ENCODE results near the gene RASA3.

Gene RASA3

GRCh38 chr13:113942591-113943103 is 189.8 kb downstream of the RASA3 start:
- no peak overlapping the region for H3K4me2 ChIP-seq (ENCODE audit: low read length)
- H3K4me1 ChIP-seq (ENCODE audit: low read length), result no peaks in the 10 kb centered on the region
- no peak for TF ChIP-seq CTCF (IDR thresholded peaks at IDR 0.05; ENCODE audit: low read depth, low read length)
- TF ChIP-seq EZH2phosphoT487 (IDR thresholded peaks at IDR 0.05; ENCODE audit: low read depth), result no peak
- no peaks in the 10 kb centered on the region for H3K36me3 ChIP-seq (replicated peaks; ENCODE audit: low read depth, low read length)
- H3K9ac ChIP-seq (ENCODE audit: low read length), result no peak overlapping the region
- no peaks in the 10 kb centered on the region for H4K20me1 ChIP-seq (ENCODE audit: insufficient read depth, low read length)
- H3K27me3 ChIP-seq (ENCODE audit: low read depth, low read length), result no peaks in the 10 kb centered on the region
- no peak overlapping the region for H3K27ac ChIP-seq (ENCODE audit: low read length)
- H3K79me2 ChIP-seq (ENCODE audit: low read length), result no peaks in the 10 kb centered on the region
- H3K9me3 ChIP-seq (ENCODE audit: insufficient read depth, low read length), result no peaks in the 10 kb centered on the region
- H3K4me3 ChIP-seq (ENCODE audit: low read length), result no peak overlapping the region
- no peak overlapping the region for H2AFZ ChIP-seq (ENCODE audit: low read depth, low read length)

GRCh38 chr13:113941571-113942191 is 190.7 kb downstream of the RASA3 start:
- no peaks in the 10 kb centered on the region for H3K27me3 ChIP-seq (ENCODE audit: low read depth, low read length)
- TF ChIP-seq CTCF (IDR thresholded peaks at IDR 0.05; ENCODE audit: low read depth, low read length) (no peak), EZH2phosphoT487 (IDR thresholded peaks at IDR 0.05; ENCODE audit: low read depth) (no peak)
- no peaks in the 10 kb centered on the region for H3K79me2 ChIP-seq (ENCODE audit: low read length)
- no peak overlapping the region for H2AFZ ChIP-seq (ENCODE audit: low read depth, low read length)
- no peaks in the 10 kb centered on the region for H4K20me1 ChIP-seq (ENCODE audit: insufficient read depth, low read length)
- no peak overlapping the region for H3K27ac ChIP-seq (ENCODE audit: low read length)
- no peaks in the 10 kb centered on the region for H3K36me3 ChIP-seq (replicated peaks; ENCODE audit: low read depth, low read length)
- no peaks in the 10 kb centered on the region for H3K9me3 ChIP-seq (ENCODE audit: insufficient read depth, low read length)
- H3K4me3 ChIP-seq (ENCODE audit: low read length), result no peak overlapping the region
- H3K4me2 ChIP-seq (ENCODE audit: low read length), result no peak overlapping the region
- no peak overlapping the region for H3K9ac ChIP-seq (ENCODE audit: low read length)
- no peaks in the 10 kb centered on the region for H3K4me1 ChIP-seq (ENCODE audit: low read length)

DNA sequence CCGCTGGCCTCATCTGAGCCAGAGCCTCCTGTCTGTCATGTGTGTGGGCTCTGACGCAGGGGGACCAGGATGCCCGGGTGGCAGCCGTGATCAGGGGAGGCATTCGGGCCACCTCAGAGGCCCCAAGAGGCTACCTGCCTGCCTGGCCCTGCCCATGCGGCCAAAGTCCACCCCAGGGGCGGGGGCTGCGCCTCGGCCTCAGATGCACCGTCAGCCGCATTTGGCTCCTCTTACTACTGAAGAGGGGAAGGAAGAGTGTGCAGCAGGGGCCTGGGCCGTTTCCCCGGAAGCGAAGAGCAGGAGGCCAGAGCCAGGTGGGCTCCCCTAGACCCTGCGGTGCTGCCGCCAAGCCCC is 192.5 kb downstream of the RASA3 start:
- TF ChIP-seq CTCF (IDR thresholded peaks at IDR 0.05; ENCODE audit: low read depth, low read length) (no peak), EZH2phosphoT487 (IDR thresholded peaks at IDR 0.05; ENCODE audit: low read depth) (no peak)
- no peak overlapping the region for H3K4me2 ChIP-seq (ENCODE audit: low read length)

DNA sequence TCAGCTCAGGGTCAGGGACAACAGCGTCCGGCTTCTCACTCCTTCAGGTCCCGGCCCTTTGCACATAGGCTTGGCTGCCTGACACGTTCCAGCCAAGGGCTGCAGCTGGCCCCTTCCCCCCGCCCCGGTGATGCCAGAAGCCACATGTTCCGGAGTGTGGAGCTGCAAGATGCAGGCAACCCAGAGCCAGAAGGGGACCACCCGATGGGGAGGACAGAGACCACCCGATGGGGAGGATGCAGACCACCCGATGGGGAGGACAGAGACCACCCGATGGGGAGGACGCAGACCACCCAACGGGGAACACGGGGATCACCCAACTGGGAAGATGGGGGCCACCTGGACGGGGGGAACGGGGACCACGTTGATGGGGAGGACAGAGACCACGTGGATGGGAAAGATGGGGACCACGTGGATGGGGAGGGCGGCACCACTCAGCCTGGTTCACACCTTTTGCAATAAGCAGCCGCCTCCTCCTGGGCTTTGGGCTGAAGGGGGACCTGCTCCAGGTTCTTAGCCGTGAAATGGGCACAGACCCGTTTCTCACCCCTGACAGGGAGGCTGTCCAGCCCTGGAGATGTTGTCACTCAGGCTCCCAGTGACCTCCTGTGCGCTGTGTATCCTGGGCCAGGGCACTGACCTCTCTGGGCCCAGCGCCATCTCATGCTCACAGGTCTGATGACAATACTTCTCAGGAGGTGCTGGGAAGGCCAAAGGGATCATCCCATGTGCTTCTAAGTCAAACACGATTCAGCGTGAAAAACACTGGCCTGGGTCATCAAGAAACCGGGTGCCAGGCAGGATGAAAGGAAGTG is 193.1 kb downstream of the RASA3 start:
- Histone ChIP-seq H3K27ac (ENCODE audit: low read length) (no peak overlapping the region), H4K20me1 (ENCODE audit: insufficient read depth, low read length) (no peaks in the 10 kb centered on the region), H2AFZ (ENCODE audit: low read depth, low read length) (no peak overlapping the region), H3K79me2 (ENCODE audit: low read length) (no peaks in the 10 kb centered on the region), H3K4me2 (ENCODE audit: low read length) (no peak overlapping the region), H3K36me3 (replicated peaks; ENCODE audit: low read depth, low read length) (no peaks in the 10 kb centered on the region), H3K27me3 (ENCODE audit: low read depth, low read length) (no peaks in the 10 kb centered on the region), H3K9ac (ENCODE audit: low read length) (no peak overlapping the region), H3K4me1 (ENCODE audit: low read length) (no peaks in the 10 kb centered on the region), H3K4me3 (ENCODE audit: low read length) (no peak overlapping the region), H3K9me3 (ENCODE audit: insufficient read depth, low read length) (no peaks in the 10 kb centered on the region)
- TF ChIP-seq EZH2phosphoT487 (IDR thresholded peaks at IDR 0.05; ENCODE audit: low read depth) (no peak), CTCF (IDR thresholded peaks at IDR 0.05; ENCODE audit: low read depth, low read length) (no peak)

More for the DNA sequence above, 192.5 kb downstream of the RASA3 start:
- H3K79me2 ChIP-seq (ENCODE audit: low read length), result no peaks in the 10 kb centered on the region
- no peak overlapping the region for H3K4me3 ChIP-seq (ENCODE audit: low read length)
- no peaks in the 10 kb centered on the region for H3K36me3 ChIP-seq (replicated peaks; ENCODE audit: low read depth, low read length)
- no peaks in the 10 kb centered on the region for H3K27me3 ChIP-seq (ENCODE audit: low read depth, low read length)
- H4K20me1 ChIP-seq (ENCODE audit: insufficient read depth, low read length), result no peaks in the 10 kb centered on the region
- no peak overlapping the region for H3K9ac ChIP-seq (ENCODE audit: low read length)
- H3K9me3 ChIP-seq (ENCODE audit: insufficient read depth, low read length), result no peaks in the 10 kb centered on the region
- H2AFZ ChIP-seq (ENCODE audit: low read depth, low read length), result no peak overlapping the region
- no peak overlapping the region for H3K27ac ChIP-seq (ENCODE audit: low read length)
- H3K4me1 ChIP-seq (ENCODE audit: low read length), result no peaks in the 10 kb centered on the region

All from OCI-LY3 (cell line).